PFSK-1 (cell line): ENCODE data around the gene SPRR2A.

ENCODE experiments used
- FOXP2 ChIP-seq: optimal IDR thresholded peaks from 2 replicates; pipeline ENCODE3; 2011; ENCODE audit warnings: borderline replicate concordance, control low read depth, inconsistent platforms; ENCODE audit not compliant: insufficient read depth; ENCODE audit errors: extremely low read length, extremely low read depth
- POLR2AphosphoS5 ChIP-seq: IDR thresholded peaks from 2 replicates; pipeline ENCODE4 v1.6.1; 2012; ENCODE audit warnings: low read depth, mild to moderate bottlenecking, control low read depth, low read length, moderate library complexity
- SIN3A ChIP-seq: IDR thresholded peaks from 2 replicates; pipeline ENCODE4 v1.6.1; 2012; ENCODE audit warnings: mild to moderate bottlenecking, low read length, moderate library complexity, borderline replicate concordance; ENCODE audit not compliant: insufficient read depth
- TAF1 ChIP-seq: IDR thresholded peaks from 2 replicates; pipeline ENCODE4 v1.6.1; 2012; ENCODE audit warnings: low read length, control low read depth, borderline replicate concordance; ENCODE audit not compliant: insufficient read depth
- TF ChIP-seq, protein P1 (sequence below), 2 experiments: IDR thresholded peaks; 2 replicates each; pipeline versions ENCODE4 v1.6.1 to v1.8.0; 2011 to 2012; ENCODE audit warnings: low read depth in 2 of 2, low read length in 2 of 2, control low read depth in 1 of 2, inconsistent platforms in 1 of 2, mild to moderate bottlenecking in 1 of 2, moderate library complexity in 1 of 2; ENCODE audit not compliant: insufficient read depth in 1 of 2

SPRR2A gene

DNA sequence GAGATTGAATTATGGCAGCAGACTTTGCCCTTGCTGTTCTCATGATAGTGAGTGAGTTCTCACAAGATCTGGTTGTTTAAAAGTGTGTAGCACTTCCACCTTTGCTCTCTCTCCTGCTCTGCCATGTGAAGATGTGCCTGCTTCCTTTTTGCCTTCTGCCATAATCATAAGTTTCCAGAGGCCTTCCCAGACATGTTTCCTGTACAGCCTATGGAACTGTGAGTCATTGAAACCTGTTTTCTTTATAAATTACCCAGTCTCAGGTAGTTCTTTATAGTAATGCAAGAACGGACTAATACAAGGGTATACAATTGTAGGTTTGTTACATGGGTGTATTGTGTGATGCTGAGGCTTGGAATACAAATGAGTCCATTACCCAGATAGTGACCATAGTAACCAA is 22.1 kb downstream of the SPRR2A start:
- no peak for TF ChIP-seq SIN3A

DNA sequence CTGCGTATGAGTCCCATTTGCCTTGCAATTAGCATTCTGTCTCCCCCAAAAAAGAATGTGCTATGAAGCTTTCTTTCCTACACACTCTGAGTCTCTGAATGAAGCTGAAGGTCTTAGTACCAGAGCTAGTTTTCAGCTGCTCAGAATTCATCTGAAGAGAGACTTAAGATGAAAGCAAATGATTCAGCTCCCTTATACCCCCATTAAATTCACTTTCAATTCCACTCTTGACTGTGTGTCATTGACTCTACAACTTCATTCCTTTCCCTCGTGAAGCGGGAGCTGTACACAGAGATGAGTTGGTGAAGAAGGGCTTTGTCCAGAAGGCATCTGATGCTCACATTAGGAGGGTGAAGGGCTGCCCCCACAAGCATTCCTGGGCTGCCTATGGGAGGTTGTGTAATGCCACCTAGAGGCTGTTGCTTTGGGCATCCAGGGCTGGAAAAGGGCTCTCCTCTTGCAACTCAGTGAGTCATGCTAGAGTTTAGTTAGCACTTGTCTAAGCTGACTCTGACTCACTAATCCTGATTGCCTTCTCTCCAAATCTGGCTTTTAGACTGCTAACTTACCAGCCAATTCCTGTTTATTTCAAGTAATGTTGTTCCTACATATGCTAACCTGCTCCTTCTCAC is 24.5 kb downstream of the SPRR2A start:
- no peak for TF ChIP-seq SIN3A
- TF ChIP-seq FOXP2: no peak
- TF ChIP-seq TAF1: no peak
- no peak for TF ChIP-seq POLR2AphosphoS5
- TF ChIP-seq, protein P1, sequence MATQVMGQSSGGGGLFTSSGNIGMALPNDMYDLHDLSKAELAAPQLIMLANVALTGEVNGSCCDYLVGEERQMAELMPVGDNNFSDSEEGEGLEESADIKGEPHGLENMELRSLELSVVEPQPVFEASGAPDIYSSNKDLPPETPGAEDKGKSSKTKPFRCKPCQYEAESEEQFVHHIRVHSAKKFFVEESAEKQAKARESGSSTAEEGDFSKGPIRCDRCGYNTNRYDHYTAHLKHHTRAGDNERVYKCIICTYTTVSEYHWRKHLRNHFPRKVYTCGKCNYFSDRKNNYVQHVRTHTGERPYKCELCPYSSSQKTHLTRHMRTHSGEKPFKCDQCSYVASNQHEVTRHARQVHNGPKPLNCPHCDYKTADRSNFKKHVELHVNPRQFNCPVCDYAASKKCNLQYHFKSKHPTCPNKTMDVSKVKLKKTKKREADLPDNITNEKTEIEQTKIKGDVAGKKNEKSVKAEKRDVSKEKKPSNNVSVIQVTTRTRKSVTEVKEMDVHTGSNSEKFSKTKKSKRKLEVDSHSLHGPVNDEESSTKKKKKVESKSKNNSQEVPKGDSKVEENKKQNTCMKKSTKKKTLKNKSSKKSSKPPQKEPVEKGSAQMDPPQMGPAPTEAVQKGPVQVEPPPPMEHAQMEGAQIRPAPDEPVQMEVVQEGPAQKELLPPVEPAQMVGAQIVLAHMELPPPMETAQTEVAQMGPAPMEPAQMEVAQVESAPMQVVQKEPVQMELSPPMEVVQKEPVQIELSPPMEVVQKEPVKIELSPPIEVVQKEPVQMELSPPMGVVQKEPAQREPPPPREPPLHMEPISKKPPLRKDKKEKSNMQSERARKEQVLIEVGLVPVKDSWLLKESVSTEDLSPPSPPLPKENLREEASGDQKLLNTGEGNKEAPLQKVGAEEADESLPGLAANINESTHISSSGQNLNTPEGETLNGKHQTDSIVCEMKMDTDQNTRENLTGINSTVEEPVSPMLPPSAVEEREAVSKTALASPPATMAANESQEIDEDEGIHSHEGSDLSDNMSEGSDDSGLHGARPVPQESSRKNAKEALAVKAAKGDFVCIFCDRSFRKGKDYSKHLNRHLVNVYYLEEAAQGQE (IDR thresholded peaks at IDR 0.05; ENCODE audit: insufficient read depth in 1 of 2, low read depth in 2 of 2, low read length in 2 of 2): no peak

DNA sequence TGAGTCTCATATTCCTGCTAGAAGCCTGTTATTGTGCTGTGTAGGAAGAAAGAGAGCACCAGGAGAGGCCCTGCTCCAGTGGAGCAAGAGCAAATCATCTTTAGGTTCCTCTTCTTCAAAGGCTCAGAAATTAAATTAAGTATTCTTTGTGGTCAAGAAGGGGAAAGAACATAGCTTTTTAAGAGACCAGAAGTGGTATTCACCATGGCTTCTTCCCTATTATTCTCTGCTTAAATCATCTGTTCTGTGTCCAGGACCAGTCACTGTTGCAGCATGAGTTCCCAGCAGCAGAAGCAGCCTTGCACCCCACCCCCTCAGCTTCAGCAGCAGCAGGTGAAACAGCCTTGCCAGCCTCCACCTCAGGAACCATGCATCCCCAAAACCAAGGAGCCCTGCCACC is 25.2 kb downstream of the SPRR2A start:
- no peak for TF ChIP-seq SIN3A
- no peak for TF ChIP-seq TAF1
- TF ChIP-seq POLR2AphosphoS5: no peak
- TF ChIP-seq, protein P1 (IDR thresholded peaks at IDR 0.05; ENCODE audit: insufficient read depth in 1 of 2, low read depth in 2 of 2, low read length in 2 of 2): no peak
- TF ChIP-seq FOXP2: no peak

DNA sequence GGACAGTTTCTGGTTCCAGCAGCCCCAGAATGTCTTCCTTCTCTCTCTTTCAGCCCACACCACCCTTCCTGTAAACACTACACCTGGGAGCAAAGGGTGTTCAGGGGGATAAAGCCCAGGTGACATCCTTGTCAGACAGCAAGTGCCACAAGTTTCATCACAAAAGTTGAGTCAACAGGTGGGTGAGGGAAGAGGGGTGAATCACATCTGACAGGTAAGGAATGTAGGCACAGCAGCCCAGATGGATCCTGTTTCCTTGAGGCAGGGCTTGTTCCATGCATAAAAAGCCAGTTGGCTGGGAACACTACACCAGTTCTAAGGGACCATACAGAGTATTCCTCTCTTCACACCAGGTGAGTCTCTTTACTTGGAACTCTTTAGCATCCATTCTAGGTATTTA is 26.4 kb downstream of the SPRR2A start, which contains the start of gene SPRR1B:
SPRR1B (plus strand) TSS at position 309 of the 400 bp plus-strand sequence. CDS start 1,143 bp downstream, outside the sequence.
- TF ChIP-seq SIN3A (no peak), FOXP2 (no peak), POLR2AphosphoS5 (no peak), TAF1 (no peak)
- TF ChIP-seq, protein P1 (IDR thresholded peaks at IDR 0.05; ENCODE audit: insufficient read depth in 1 of 2, low read depth in 2 of 2, low read length in 2 of 2): no peak

DNA sequence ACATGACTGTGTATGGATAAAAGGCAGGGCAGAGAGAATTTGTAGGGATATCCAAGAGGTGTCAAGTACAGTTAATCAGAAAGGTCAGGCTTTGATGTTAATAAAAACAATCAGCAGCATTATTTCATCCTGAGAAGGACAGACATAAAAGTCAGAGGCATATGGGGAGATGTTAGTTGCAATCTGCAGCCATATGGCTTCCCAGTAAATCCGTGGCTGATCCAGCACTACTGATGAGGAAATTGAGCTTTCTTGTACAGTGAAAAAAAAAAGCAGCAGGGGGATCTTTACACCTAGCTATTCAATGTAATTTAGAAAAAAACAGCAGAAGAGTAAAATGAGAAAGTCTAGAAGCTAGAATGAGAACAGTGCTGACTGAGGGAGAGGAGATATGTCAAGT is 28.5 kb downstream of the SPRR2A start:
- TF ChIP-seq POLR2AphosphoS5 (no peak), TAF1 (no peak), SIN3A (no peak)

DNA sequence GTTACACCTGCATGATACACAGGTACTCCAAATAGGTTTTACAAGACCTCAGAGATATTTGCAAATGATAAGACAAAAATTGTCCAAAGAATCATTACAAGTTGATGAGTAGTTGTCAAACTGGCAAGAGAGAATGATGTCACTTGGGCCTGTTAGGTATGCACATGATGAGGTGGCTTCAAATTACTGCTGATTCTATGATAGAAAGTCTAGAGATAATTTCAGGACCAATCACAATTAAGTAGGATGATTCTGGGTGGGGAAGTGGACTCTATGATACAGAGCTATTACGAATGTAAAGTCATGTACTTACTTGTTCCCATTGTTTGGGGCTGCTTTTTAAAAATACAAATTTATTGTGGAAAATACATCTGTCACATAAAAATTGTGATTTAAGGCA is 31.5 kb downstream of the SPRR2A start:
- TF ChIP-seq TAF1 (no peak), POLR2AphosphoS5 (no peak), FOXP2 (no peak), SIN3A (no peak)
- TF ChIP-seq, protein P1 (IDR thresholded peaks at IDR 0.05; ENCODE audit: insufficient read depth in 1 of 2, low read depth in 2 of 2, low read length in 2 of 2): no peak
